SK-N-SH (cell line): ENCODE results near the gene ANKRD44.

Experiments
- CTCF ChIP-seq: fragments of 200-600 bp; sonication (generic); IDR thresholded peaks from 2 replicates; pipeline ENCODE4 v1.6.1; 2017; ENCODE audit warnings: antibody characterized with exemption, mild to moderate bottlenecking, moderate library complexity
- GABPA ChIP-seq: IDR thresholded peaks from 2 replicates; pipeline ENCODE4 v1.4.0; 2012; ENCODE audit warnings: low read depth, mild to moderate bottlenecking
- MEF2A ChIP-seq: IDR thresholded peaks from 2 replicates; pipeline ENCODE4 v1.4.0; 2012; ENCODE audit warnings: low read depth, borderline replicate concordance
- MXI1 ChIP-seq: IDR thresholded peaks from 2 replicates; pipeline ENCODE4 v1.6.1; 2012; ENCODE audit warnings: mild to moderate bottlenecking, low read depth, low read length, improper control_type of control experiment
- NFIC ChIP-seq: IDR thresholded peaks from 2 replicates; pipeline ENCODE4 v1.4.0; 2012; ENCODE audit warnings: borderline replicate concordance
- POLR2AphosphoS5 ChIP-seq: IDR thresholded peaks from 2 replicates; pipeline ENCODE4 v1.6.1; 2012; ENCODE audit warnings: low read depth, low read length
- RCOR1 ChIP-seq: fragments of 150-350 bp; IDR thresholded peaks from 2 replicates; pipeline ENCODE4 v1.6.1; 2017; ENCODE audit warnings: antibody characterized with exemption, low read length
- REST ChIP-seq: IDR thresholded peaks from 2 replicates; pipeline ENCODE4 v1.6.1; 2012; ENCODE audit warnings: mild to moderate bottlenecking, low read depth, low read length, moderate library complexity
- RFX5 ChIP-seq: IDR thresholded peaks from 2 replicates; pipeline ENCODE4 v1.6.1; 2012; ENCODE audit warnings: mild to moderate bottlenecking, improper control_type of control experiment, low read length
- SIN3A ChIP-seq: IDR thresholded peaks from 2 replicates; pipeline ENCODE4 v1.6.1; 2012; ENCODE audit warnings: low read depth, mild to moderate bottlenecking, low read length, moderate library complexity, borderline replicate concordance
- TAF1 ChIP-seq: IDR thresholded peaks from 2 replicates; pipeline ENCODE4 v1.6.1; 2012; ENCODE audit warnings: low read depth, mild to moderate bottlenecking, low read length, moderate library complexity, borderline replicate concordance
- TF ChIP-seq, protein P1 (sequence below): fragments of 150-350 bp; IDR thresholded peaks from 2 replicates; pipeline ENCODE4 v1.6.1; 2016; ENCODE audit warnings: mild to moderate bottlenecking, low read depth, low read length
- TF ChIP-seq, protein P2 (sequence below): fragments of 150-350 bp; IDR thresholded peaks from 2 replicates; pipeline ENCODE4 v1.6.1; 2017; ENCODE audit warnings: antibody characterized with exemption, low read length, low read depth, borderline replicate concordance
- TF ChIP-seq, protein P3 (sequence below): IDR thresholded peaks from 2 replicates; pipeline ENCODE4 v1.4.0; 2012; ENCODE audit warnings: low read depth, borderline replicate concordance

DNA sequence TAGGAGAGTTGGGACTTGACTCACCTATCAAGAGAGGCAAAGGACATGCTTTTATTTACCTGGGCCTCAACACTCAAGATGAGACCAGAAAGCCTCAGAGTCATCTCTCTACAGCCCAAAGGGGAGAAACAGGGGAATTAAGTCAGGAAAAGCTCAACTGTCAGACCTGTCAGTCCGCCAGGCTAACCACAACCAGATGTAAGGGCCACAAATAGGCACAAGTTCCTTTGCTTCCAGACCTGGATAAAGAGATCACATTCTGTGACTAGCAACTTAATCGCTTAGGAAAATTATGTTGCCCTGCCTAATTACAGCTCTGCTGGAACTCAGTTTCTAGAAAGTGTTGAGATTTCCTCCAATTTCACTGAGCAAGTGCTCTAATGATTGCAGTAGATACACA, 67.9 kb downstream of the ANKRD44 start:
- TF ChIP-seq, protein P1, sequence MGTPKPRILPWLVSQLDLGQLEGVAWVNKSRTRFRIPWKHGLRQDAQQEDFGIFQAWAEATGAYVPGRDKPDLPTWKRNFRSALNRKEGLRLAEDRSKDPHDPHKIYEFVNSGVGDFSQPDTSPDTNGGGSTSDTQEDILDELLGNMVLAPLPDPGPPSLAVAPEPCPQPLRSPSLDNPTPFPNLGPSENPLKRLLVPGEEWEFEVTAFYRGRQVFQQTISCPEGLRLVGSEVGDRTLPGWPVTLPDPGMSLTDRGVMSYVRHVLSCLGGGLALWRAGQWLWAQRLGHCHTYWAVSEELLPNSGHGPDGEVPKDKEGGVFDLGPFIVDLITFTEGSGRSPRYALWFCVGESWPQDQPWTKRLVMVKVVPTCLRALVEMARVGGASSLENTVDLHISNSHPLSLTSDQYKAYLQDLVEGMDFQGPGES: no peak
- no peak for TF ChIP-seq MEF2A
- no peak for TF ChIP-seq REST
- no peak for TF ChIP-seq CTCF
- no peak for TF ChIP-seq MXI1
- no peak for TF ChIP-seq TAF1
- TF ChIP-seq GABPA: no peak
- TF ChIP-seq, protein P2, sequence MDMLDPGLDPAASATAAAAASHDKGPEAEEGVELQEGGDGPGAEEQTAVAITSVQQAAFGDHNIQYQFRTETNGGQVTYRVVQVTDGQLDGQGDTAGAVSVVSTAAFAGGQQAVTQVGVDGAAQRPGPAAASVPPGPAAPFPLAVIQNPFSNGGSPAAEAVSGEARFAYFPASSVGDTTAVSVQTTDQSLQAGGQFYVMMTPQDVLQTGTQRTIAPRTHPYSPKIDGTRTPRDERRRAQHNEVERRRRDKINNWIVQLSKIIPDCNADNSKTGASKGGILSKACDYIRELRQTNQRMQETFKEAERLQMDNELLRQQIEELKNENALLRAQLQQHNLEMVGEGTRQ: no peak
- no peak for TF ChIP-seq RFX5
- TF ChIP-seq, protein P3, sequence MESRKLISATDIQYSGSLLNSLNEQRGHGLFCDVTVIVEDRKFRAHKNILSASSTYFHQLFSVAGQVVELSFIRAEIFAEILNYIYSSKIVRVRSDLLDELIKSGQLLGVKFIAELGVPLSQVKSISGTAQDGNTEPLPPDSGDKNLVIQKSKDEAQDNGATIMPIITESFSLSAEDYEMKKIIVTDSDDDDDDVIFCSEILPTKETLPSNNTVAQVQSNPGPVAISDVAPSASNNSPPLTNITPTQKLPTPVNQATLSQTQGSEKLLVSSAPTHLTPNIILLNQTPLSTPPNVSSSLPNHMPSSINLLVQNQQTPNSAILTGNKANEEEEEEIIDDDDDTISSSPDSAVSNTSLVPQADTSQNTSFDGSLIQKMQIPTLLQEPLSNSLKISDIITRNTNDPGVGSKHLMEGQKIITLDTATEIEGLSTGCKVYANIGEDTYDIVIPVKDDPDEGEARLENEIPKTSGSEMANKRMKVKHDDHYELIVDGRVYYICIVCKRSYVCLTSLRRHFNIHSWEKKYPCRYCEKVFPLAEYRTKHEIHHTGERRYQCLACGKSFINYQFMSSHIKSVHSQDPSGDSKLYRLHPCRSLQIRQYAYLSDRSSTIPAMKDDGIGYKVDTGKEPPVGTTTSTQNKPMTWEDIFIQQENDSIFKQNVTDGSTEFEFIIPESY: no peak
- no peak for TF ChIP-seq POLR2AphosphoS5
- no peak for TF ChIP-seq RCOR1
- TF ChIP-seq NFIC: no peak
- TF ChIP-seq SIN3A: no peak
